Astrocyte of the hippocampus (primary cell): ENCODE data around the gene RAPGEF2.
A peak's percentile ranks its signal among the peaks of the same experiment; 100 is the strongest.
"Not testable (repeated sequence)": the region's sequence is repeated elsewhere in the genome, so short reads cannot be mapped to it uniquely, and the experiment has no call there.

ENCODE experiments used
- DNase-seq: peaks from one replicate; pipeline ENCODE4 v3.0.0; 2011; ENCODE audit warnings: low read depth, low spot score

RAPGEF2 gene

GRCh38 chr4:159238631-159239030 lies 135.8 kb downstream of the RAPGEF2 start:
- no peak for DNase-seq

DNA sequence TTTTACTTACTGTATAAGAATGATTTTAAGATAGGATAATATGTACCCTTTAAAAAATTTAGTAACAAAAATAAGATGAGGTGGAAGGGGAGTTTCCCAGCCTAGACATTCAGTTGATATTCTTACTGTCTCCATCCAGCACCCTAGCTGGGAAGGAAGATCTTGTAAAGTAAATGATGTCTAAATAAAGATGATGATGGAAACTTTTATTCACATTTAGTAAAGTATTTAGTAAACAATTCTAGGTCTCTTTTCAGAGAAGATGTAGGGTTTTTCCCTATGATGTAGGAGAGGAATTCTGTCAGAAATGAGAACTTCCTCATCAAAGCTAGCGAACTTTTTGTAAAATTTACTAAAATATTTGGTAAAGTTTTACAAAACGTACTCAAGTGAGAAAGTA lies 136.8 kb downstream of the RAPGEF2 start:
- DNase-seq: no peak

GRCh38 chr4:159240046-159240445 lies 137.2 kb downstream of the RAPGEF2 start:
- no peak for DNase-seq

DNA sequence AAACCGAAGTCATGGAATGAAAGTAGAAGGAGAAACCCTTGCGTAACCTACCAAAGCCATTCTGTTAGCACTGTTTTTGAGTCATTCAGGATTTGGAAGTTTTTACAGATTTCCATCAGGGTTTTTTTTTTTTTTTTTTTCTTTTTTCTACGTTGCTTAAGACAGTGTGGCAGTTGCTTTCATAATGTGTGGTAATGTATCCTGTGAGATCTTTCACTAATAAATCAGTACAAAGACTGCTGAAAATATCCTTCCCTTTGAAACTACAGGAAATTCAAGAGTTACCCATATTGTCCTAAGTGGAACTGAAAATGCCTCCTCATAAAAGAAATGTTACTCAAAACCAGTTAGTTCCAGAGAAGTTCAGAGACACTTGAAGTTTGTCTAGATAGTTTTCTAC lies 137.8 kb downstream of the RAPGEF2 start:
- DNase-seq: no peak

DNA sequence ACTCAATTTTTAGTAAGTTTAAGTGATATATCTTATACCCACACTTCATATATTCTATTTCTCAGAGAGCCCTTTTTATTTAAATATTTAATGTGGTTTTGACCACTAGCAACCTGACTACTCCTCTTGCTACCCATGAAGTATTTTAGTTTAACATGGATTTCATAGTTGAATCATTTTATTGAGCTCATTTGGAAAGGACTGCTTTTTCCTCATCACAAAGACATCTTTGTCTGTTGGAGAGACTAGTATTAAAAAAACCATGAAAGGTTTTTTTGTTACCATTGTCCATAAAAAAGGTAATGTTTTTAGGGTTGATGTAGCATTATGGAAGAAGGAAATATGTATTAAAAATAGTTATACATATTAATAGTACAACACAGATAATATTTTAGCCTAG lies 139.5 kb downstream of the RAPGEF2 start:
- DNase-seq: no peak

GRCh38 chr4:159248384-159249178 lies 145.7 kb downstream of the RAPGEF2 start:
- peak; percentile 53 for DNase-seq

DNA sequence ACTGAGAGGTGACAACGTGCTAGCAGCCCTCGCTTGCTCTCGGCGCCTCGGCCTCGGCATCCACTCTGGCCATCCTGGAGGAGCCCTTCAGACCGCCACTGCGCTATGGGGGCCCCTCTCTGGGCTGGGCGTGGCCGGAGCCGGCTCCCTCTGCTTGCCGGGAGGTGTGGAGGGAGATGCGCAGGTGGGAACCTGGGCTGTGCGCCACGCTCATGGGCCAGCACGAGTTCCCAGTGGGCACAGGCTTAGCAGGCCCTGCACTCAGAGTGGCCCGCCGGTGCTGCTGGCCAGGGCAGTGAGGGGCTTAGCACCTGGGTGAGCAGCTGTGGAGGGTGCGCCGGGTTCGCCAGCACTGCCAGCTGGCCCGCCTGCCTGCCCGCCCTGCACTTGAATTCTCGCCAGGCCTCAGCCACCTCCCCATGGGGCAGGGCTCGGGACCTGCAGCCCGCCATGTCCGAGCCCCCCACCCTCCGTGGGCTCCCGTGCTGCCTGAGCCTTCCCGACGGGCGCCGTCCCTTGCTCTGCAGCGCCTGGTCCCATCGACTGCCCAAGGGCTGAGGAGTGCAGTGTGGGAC lies 148.0 kb downstream of the RAPGEF2 start:
- DNase-seq: no peak

- DNase-seq: not testable (repeated sequence)
These were observed 148.7 kb downstream of the RAPGEF2 start for GRCh38 chr4:159251580-159251979.

- DNase-seq: no peak
These were observed 149.6 kb downstream of the RAPGEF2 start for GRCh38 chr4:159252491-159252890.

GRCh38 chr4:159256037-159256436 lies 153.2 kb downstream of the RAPGEF2 start:
- no peak for DNase-seq

DNA sequence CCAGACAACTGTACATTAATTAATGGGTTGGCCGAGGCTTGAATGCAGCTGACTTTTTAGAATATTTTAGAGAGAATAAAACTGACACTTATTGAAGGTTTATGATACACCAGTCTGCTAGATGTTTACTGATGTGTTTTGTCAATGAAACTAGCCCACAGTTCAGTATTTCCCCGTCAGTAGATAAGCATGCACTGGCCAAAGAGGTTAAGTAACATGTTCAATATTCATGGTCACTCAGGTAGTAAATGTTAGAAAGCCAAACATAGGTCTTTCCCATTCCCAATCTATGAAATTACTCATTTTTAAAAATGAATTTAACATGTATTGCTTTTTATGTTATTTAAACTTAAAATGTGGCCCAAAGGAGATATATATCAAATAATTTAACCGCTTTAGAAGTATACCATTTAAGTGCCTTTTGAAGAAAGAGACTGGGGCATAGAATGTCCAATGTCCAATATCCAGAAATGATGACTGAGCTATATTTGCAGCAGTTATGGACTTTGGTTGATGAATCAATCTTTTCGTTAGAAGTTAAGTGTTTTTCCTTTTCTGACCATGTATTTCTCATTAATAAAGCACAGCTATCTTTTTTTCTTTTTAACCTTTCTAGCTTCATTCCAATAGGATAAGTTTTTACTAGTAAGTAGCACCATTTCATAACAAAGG lies 156.1 kb downstream of the RAPGEF2 start:
- no peak for DNase-seq

GRCh38 chr4:159264057-159264456 lies 161.2 kb downstream of the RAPGEF2 start:
- no peak for DNase-seq

DNA sequence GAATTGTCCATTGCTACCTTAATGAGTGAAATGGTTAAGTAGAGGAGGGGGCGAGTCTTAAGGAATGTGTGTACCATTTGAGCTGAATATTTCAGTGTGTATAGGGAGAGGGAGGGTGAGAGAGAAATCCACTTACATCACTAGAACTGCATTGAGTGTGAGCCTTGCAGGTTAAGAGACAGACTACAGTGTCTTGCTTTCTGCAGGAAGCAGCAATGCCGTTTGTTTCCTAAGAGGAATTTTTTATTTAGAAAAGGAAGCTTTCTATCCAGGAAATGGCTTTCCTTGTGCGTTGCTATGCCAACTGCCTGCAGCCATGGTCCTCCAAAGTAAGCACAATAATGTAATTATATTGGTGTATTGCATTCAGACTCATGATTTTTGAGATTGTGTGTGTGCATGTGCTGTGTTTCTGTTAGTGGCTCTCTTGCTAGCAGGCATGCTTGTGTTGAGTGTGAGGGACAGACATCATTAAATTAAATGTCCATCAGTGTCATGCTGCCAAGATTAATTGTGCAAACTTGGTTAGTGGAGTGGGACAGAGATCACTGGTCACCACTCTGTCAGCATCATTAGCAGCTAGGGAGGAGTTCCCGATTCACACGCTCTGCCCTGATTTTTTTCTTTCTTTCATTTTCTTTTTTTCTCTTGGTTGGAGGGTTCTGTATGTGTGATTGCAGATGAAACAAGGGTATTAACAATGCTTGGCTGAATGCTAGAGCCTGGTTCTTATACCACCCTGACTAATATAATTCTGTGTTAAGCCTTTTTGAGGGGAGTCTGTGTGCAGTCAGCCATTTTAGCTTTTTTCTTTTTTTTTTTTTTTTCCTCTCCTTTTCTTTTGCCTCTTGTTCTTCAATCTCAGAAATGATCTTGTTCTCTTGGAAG lies 164.3 kb downstream of the RAPGEF2 start:
- DNase-seq: peak; percentile 46

DNA sequence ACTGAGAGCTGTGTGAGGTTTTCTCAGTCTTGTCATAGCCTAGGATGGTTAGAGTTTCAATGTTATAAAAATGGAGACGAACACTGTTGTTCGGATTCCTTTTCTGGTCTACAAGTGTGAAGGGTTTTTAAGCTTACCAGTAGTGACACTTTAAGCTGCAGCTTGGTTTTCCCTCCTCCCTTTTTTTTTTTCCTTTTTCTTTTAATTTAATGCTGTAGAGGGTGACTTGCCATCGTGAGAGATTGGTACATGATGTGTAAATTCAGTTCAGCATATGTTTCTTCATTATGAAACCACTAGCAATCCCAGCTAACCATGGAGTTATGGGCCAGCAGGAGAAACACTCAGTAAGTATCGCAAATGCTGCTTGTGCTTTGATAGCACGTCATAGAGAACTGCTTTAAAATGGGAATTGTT lies 165.0 kb downstream of the RAPGEF2 start:
- DNase-seq: peak; percentile 58

GRCh38 chr4:159268607-159269006 lies 165.7 kb downstream of the RAPGEF2 start:
- peak; percentile 58 for DNase-seq

GRCh38 chr4:159269116-159269515 lies 166.2 kb downstream of the RAPGEF2 start:
- DNase-seq: peak; percentile 83

GRCh38 chr4:159269956-159270355 lies 167.1 kb downstream of the RAPGEF2 start:
- DNase-seq: no peak

- no peak for DNase-seq
These were observed 169.0 kb downstream of the RAPGEF2 start for GRCh38 chr4:159271856-159272255.

GRCh38 chr4:159272273-159273140 lies 169.6 kb downstream of the RAPGEF2 start:
- DNase-seq: no peak

GRCh38 chr4:159273141-159273438 lies 170.2 kb downstream of the RAPGEF2 start:
- no peak for DNase-seq

DNA sequence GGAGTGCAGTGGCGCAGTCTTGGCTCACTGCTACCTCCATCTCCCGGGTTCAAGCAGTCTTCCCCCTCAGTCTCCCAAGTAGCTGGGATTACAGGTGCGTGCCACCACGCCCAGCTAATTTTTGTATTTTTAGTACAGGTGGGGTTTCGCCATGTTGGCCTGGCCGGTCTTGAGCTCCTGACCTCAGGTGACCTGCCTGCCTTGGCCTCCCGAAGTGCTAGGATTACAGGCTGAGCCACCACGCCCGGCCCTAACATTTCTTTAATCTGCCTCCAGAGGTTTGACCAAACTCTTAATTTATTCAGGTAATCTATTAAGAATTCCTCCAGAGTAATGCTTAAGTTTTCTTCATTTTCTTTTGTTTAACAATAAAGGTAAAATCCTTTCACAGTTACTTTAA lies 171.0 kb downstream of the RAPGEF2 start:
- no peak for DNase-seq
